GDM1 (cell line): ENCODE data around the gene KLF16.

Experiments
- DNase-seq: peaks from one replicate; lab custom pipeline; 2025; lab: John Stamatoyannopoulos, UW

Gene KLF16

GRCh38 chr19:1806184-1807029, 57.0 kb downstream of the KLF16 start:
- DNase-seq = no peak

- DNase-seq = no peak
Measured at GRCh38 chr19:1805401-1806183, 57.8 kb downstream of the KLF16 start.

- no peak for DNase-seq
Measured at GRCh38 chr19:1804858-1805257, 58.5 kb downstream of the KLF16 start.
